ENCODE data around the gene RPL27A.
"Not testable (repeated sequence)": the region's sequence is repeated elsewhere in the genome, so short reads cannot be mapped to it uniquely, and the experiment has no call there.

Gene RPL27A

GRCh38 chr11:8682303-8683114 lies at the start of gene RPL27A, which contains the start of gene TRIM66:
RPL27A (plus strand) TSS chr11:8682792; CDS start chr11:8682814, 22 bp downstream.
TRIM66 (minus strand) TSS chr11:8682665; CDS start chr11:8672274, 10,391 bp downstream.
- DNase-seq (ENCODE audit: low spot score): peak; percentile 88

- DNase-seq (ENCODE audit: low spot score): no peak
These were observed 48.1 kb upstream of the RPL27A start for GRCh38 chr11:8634498-8634897.

- no peak for DNase-seq (ENCODE audit: low spot score)
These were observed 46.5 kb upstream of the RPL27A start for GRCh38 chr11:8636127-8636526.

GRCh38 chr11:8638300-8638699 lies 44.3 kb upstream of the RPL27A start:
- DNase-seq (ENCODE audit: low spot score): no peak

- no peak for DNase-seq (ENCODE audit: low spot score)
These were observed 42.9 kb upstream of the RPL27A start for GRCh38 chr11:8639655-8640054.

GRCh38 chr11:8640267-8640906 lies 42.2 kb upstream of the RPL27A start:
- DNase-seq (ENCODE audit: low spot score): no peak

- no peak for DNase-seq (ENCODE audit: low spot score)
These were observed 41.3 kb upstream of the RPL27A start for GRCh38 chr11:8641332-8641731.

GRCh38 chr11:8642196-8642841 lies 40.3 kb upstream of the RPL27A start:
- DNase-seq (ENCODE audit: low spot score): no peak

GRCh38 chr11:8646873-8647272 lies 35.7 kb upstream of the RPL27A start:
- no peak for DNase-seq (ENCODE audit: low spot score)

- no peak for DNase-seq (ENCODE audit: low spot score)
These were observed 33.2 kb upstream of the RPL27A start for GRCh38 chr11:8649361-8649760.

GRCh38 chr11:8650401-8650990 lies 32.1 kb upstream of the RPL27A start:
- DNase-seq (ENCODE audit: low spot score): no peak

- DNase-seq (ENCODE audit: low spot score): no peak
These were observed 30.5 kb upstream of the RPL27A start for GRCh38 chr11:8652140-8652539.

GRCh38 chr11:8654503-8654902 lies 28.1 kb upstream of the RPL27A start:
- DNase-seq (ENCODE audit: low spot score): no peak

- no peak for DNase-seq (ENCODE audit: low spot score)
These were observed 26.3 kb upstream of the RPL27A start for GRCh38 chr11:8656291-8656690.

- no peak for DNase-seq (ENCODE audit: low spot score)
These were observed 24.1 kb upstream of the RPL27A start for GRCh38 chr11:8658321-8659057.

- DNase-seq (ENCODE audit: low spot score): no peak
These were observed 21.4 kb upstream of the RPL27A start for GRCh38 chr11:8661001-8661795.

GRCh38 chr11:8665222-8665621 lies 17.4 kb upstream of the RPL27A start:
- no peak for DNase-seq (ENCODE audit: low spot score)

- not testable (repeated sequence) for DNase-seq (ENCODE audit: low spot score)
These were observed 12.5 kb upstream of the RPL27A start for GRCh38 chr11:8670081-8670480.

GRCh38 chr11:8671193-8671612 lies 11.4 kb upstream of the RPL27A start:
- no peak for DNase-seq (ENCODE audit: low spot score)

GRCh38 chr11:8671651-8672062 lies 10.9 kb upstream of the RPL27A start:
- DNase-seq (ENCODE audit: low spot score): no peak

GRCh38 chr11:8672346-8672745 lies 10.2 kb upstream of the RPL27A start:
- no peak for DNase-seq (ENCODE audit: low spot score)

All from germinal center (tissue), 1 donor.